Raji (cell line): Measurements from ENCODE around the gene SUCLG2.

Source experiments
- POLR2A ChIP-seq: IDR thresholded peaks from 2 replicates; pipeline ENCODE4 v1.6.1; 2011; ENCODE audit warnings: low read depth, low read length, control low read depth; ENCODE audit not compliant: insufficient read depth

The SUCLG2 gene

DNA sequence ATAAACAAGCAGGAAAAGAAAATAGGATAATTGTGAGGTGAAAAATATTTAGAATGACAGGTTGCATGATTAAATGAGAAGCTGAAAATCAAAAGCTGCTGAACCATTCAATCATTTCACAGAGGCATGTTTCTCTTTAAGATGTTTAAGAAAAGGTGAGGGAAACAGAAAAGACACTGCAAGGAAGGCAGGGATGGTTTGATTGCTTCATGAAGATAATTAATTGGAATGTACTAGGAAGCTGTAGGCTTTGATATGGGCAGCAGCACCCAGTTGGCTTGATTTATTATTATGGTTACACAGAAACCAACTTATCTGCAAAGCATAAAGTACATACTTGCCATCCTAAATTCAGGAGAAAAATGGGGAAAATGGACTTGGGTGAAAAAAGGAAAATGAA, 234.6 kb downstream of the SUCLG2 start:
- no peak for TF ChIP-seq POLR2A

DNA sequence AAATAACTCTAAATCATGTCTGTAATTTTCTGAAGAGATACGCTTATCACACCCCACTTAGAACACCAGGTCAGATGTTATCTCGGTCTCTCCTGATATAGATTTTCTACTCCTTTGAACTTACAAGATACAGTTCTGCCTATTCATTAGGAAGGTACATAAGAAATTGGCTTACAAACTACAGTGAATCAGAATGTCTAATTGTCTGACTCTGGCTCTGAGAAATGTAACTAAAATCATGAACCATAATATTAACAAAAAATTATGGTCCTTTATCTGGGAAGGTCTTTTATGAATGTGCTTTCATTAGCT, 235.2 kb downstream of the SUCLG2 start:
- TF ChIP-seq POLR2A, result no peak

DNA sequence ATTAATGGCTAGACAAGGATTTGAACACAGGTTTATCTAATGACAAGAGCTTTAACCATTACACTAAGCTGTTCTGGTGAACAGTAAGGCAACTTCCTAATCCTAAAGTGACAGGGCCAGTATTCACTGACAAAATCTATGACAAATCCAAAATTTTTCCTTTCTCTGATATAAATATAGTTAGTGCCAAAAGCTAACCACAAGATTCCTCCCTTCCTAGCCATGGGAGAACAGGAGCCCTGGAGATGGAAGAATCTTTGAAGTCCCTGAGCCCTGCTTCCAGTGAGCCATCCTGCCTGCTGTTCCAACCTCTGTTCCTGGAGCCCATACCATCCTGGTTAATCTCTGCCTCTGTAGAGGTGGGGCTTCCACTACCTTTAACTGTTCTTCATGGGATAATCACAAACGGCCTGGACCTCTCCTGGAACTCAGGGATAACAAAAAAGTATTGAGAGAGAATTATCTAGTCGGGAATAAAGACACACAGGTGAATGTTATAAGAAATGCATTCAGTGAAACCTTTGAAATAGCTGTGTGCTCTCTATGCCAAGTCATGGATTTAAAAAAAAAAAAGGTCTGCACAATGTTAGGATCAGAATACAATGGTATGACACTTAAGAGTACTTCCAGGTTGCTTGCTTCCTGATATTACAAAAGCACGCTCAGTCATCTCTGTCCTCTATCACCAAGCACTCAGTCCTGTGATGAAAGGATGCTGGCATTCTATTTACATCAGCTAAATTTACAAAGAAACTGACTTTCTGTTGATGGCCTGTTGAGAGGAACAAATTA, 235.8 kb downstream of the SUCLG2 start:
- TF ChIP-seq POLR2A, result no peak

DNA sequence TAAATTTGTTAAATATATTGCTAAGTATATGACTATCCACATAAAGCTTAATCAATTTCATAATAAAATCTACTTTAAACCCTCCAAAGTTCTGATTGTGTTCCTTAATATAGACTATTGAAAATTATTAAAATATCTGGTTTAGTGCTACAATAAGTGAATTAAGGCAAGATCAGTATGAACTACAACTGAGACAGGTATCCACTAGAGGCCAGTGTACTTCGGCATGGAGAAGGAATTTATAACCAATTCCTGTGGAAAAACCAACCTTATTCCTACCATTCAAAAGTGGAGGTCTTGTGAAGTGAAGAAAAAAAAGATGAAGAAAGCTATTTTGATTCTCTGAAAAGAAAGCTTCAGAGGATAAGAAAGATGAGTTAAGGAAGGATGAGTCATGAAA, 237.7 kb downstream of the SUCLG2 start:
- no peak for TF ChIP-seq POLR2A

DNA sequence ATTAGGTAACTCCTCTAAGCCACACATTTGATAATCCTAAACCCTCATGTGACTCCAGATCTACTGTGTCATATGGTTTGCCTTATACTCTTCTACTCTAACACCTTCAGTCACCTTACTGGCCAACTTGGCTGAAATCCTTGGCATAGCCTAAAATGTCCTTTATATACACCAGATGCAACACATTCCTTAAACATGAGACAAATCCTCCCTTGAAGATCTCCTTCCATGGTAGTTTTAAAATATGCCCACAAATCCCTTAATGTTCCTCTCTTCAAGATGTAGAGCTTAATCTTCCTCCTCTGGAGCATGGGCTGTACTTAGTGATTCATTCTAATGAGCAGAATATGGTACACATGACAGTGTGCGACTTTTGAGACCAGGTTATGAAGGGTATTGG, 238.9 kb downstream of the SUCLG2 start:
- TF ChIP-seq POLR2A, result no peak

DNA sequence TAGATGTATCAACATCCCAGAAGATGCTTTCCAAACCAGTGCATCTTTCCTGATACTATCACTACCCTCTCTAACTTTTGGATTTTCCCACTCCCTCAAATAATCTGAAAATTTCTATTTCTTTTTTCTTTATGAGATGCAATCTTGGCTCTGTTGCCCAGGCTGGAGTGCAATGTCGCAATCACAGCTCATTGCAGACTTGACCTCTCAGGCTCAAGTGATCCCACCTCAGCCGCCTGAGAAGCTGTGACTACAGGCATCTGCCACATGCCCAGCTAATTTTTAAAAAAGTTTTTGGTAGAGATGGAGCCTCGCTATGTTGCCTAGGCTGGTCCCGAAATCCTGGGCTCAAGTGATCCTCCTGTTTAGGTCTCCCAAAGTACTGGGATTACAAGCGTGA, 239.7 kb downstream of the SUCLG2 start:
- TF ChIP-seq POLR2A, result no peak

DNA sequence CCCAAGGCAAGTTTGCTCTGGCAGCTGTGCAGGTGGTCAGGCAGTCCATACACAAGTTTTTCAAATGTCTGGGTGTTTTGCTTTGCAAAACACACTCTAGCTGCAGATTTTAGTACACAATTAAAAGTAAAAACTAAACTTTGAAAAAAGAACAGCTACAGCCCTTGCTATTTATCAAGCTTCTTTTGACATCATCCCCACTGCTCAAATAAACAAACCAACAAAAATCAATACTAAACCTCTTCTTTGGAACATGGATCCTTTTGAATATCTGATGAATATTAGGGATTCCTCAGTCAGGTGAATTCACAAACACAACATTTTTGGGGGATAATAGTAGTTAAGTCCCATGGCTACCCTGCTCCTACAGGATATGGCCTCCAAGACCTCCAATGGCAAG, 249.2 kb downstream of the SUCLG2 start:
- TF ChIP-seq POLR2A, result no peak

DNA sequence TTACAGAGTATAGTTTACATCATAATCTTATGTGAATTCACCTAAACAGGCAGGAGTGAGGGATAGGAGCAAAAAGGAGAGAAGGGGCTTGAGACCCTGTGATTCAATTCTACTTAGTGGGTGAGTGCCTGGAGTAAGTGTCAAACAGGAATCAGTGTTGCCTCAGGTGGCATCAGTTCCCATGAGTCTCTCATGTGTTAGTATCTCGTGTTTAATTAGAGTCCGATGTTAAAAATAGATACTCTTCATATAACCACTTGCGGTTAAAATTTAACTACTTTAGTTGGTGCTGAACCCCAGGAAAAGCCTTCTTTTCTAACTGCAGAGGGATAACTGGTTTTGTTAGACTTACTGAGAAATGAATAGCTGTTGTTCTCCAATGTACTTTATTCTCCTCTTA, 251.5 kb downstream of the SUCLG2 start:
- TF ChIP-seq POLR2A, result no peak

DNA sequence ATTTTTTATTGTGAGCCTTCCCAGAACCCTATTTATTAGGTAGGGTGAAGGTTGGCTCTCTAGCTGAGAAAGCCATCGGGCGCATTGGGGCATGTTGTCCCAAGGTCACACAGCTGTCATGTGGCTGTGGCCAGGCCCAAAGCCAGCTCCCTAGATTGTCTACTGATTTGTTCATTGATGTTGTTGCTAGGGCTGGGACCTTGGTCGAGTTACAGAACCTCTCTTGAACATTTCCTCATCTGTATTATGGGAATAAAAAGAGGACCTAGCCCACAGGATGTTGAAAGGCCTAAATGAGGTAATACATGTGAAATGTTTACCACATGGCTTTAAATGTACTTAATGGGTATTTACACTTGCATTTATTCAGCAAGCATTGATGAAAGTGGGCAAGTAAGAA, 252.5 kb downstream of the SUCLG2 start:
- no peak for TF ChIP-seq POLR2A

DNA sequence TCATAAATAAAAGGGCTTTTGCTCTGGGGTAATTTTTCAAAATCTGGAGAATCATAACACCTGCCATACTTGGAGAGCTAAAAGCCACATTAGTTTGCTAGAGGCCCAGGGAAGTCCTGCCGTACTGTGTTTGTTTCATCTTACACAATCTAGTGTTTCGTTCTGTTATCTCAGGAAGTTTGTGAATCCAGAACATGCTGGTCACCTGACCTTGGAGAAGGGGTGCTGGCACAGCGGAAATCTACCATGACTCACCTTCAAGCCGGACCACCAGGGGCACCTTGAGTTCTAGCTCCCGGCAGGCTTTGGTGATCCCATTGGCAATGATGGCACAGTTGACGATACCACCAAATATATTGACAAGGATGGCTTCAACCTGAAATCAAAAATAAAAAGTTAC, 253.9 kb downstream of the SUCLG2 start:
- no peak for TF ChIP-seq POLR2A

DNA sequence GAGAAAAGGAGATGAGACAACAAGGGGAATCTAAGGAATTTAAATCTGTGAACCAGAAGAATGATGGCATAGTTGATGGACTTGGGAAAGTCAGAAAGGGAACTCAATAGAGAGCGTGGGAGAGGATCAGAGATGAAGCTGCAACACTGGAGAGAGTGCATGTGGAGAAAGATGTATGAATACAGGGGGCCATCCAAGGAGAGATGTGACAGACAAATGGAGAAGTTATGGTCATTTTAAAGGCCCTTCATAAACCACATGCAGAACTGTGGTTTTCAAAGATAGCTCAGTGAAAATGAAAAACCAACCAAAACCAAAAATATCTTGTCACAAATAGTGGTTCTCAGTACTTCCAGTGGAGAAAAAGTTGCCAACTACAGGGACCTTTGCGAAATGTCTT, 265.2 kb downstream of the SUCLG2 start:
- TF ChIP-seq POLR2A, result no peak

DNA sequence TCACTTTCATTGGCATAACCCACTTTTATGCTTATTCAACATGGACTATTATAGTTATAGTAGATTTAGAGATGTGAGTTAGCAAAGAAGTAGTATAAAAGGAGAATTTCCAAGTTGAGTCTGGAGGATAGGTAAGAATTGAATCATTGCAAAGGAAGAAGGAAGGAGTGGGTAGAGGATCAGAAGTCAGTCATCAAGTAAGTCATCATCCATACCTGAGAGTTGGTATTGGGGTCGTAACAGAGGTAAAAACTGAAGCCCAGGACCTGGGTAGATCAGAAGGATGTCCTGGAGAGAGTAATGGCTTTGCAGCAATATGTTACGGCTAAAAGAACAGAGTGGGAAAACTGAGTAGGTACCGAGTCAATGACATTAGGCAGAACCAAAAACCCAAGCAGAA, 265.7 kb downstream of the SUCLG2 start:
- TF ChIP-seq POLR2A, result no peak

DNA sequence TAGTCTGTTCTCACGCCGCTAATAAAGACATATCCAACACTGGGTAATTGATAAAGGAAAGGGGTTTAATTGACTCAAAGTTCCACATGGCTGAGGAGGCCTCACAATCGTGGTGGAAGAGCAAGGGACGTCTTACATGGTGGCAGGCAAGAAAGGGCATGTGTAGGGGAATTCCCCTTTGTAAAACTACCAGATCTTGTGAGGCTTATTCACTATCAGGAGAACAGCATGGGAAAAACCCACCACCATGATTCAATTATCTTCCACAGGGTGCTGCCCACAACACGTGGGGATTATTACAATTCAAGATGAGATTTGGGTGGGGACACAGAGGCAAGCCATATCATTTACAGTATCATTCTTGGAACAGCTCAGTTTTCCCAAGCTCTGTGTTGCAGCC, 268.0 kb downstream of the SUCLG2 start:
- TF ChIP-seq POLR2A, result no peak

DNA sequence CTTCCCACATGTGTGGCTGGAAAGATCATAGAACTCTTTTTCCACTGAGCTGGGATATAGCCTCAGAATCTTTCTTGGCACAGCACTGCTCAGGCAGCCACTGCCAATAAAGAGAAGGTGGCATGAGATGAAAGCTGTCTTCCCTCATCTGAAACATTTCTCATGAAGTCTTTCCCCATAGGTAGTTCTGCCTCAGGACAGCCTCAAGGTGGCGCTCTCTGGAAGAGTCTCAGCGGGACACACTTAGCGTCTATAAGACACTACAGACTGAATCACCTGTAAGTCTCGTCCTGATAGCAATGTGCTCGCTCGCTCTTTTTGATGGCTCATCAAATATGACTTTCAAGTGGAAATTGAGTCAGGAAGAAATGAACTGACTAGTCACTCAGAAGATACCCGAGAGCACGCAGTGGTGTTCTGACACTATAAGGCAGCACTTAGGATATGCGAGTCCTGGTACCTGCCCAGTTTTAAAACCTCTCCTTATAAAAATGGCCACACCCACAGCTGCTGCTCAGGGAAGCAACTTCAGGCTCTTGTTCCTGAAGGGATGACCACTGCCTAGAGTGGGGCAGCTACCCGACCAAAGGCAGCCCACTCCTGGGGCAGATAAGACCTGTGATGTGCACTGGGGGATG, 269.5 kb downstream of the SUCLG2 start:
- no peak for TF ChIP-seq POLR2A

DNA sequence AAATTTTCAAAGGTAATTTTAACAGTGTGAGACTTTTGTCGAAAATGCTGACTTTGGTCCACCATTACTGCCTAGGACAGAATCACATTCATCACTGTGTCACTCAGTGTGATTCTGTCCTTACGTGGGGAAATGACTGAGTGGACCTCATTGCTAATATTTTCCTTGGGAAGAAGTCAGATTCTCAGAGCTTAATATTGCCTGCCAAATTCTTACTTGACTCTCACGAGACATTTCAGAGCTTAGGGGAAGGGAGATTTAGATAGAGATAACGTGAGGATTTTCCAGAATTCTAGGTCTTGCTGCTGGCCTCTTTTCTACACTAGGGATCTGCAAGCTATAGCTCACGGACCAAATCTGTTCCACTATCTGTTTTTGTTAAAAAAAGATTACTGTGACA, 270.4 kb downstream of the SUCLG2 start:
- no peak for TF ChIP-seq POLR2A

DNA sequence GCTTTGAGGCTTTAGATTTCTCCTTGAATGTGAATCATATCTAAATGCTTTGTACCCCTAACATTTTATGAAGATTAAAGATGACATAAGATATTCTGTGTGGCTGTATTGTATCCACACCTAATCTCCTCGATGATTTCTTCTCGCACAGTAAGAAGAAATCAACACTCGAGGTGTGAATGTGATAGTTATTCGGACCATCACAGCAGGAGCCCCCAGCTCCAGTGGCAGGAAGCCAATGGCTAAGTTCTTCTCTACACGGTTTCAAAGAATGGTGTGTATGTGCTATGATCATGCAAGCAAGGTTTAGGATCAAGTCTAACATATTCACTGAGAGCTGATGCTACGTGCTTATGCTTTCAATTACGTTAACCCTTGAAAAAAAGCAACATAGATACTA, 271.0 kb downstream of the SUCLG2 start:
- TF ChIP-seq POLR2A, result no peak

DNA sequence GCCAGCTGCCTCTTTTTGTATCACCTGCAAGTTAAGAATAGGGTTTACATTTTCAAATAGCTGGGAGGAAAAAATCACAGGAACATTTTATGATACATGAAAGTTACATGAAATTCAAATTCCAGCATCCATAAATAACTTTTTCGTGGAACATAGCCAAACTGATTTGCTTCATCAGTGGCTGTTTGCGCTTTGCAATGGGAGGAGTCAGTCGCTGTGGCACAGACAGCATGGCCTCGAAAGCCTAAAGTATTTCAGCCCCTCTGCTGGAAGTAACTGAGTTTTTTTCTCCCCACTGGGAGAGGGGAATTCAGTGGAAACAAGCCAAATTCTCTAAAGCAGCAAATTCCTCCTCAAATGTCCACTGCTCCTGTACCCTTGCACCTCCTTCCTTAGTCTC, 271.9 kb downstream of the SUCLG2 start:
- no peak for TF ChIP-seq POLR2A

DNA sequence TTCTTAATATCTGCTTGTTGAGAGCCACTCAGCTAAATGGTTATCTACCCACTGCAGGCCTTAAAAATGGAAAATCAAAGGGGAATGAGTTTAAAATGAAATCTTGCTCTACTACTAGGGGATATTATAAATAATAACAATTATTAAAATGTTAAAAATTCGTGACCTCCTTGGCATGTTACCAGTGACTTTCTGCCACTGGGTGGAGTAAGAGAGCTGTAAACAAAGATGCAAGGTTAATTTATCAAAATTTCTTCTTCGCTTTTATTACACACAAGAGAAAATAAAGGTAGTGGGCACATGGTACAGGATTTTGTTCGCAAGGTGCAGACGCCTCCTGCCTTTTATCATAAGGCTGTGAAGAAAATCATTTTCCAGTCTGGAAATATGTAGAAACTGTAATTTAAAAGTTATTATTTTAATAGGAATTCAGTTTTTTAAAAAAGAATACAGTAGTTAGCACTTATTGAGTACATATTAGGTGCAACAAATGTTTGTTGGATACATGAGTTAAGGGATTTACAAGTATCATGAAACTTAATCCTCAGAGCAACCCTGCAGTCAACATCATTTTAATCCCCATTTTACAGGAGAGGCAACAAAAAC, 272.6 kb downstream of the SUCLG2 start:
- no peak for TF ChIP-seq POLR2A
